HG02938 (cell line): ENCODE measurements around the gene SLC4A5.
"Not testable (repeated sequence)": the region's sequence is repeated elsewhere in the genome, so short reads cannot be mapped to it uniquely, and the experiment has no call there.

Experiments used
- ATAC-seq: cut with Tn5 transposase; IDR thresholded peaks from one replicate; pipeline ENCODE4 v1.9.1; 2021; ENCODE audit warnings: mild to moderate bottlenecking, moderate library complexity; ENCODE audit not compliant: unreplicated experiment

SLC4A5 gene

DNA sequence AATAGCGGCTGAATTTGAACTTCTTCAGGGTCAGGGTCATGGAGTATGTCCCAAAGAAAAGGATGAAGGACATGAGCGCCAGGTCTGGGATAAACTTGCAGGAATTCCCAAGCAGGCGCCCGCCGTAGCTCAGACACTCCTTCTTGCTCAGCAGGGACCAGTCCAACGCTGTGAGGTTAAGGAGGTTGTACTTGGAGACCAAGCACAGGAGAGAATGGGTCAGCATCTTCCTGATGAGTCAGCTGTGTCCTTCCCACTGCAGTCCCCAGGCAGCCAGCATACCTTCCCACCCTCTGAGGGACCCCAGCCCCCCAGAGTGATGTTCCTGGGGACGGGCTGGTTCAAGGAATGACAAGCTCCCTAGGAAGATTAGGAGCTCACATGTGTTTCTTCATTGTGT, 103.9 kb downstream of the SLC4A5 start:
- ATAC-seq = no peak

DNA sequence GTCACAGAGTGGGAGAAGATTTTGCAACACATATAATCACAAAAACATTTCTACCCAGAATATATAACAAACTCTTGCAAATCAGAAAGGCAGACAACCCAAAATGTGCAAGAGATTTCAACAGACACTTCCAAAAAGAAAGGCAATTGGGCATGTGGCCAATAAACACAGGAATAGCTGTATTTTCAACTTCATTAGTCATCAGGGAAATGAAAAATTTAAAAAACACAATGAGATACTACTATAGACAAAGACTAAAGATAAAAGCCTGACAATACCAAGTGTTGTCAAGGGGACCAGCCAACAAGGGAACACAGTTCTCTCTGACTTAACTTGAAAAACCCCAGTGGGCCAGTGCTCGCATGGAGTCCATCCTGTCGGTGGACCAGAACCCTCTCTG, 104.3 kb downstream of the SLC4A5 start:
- no peak for ATAC-seq

DNA sequence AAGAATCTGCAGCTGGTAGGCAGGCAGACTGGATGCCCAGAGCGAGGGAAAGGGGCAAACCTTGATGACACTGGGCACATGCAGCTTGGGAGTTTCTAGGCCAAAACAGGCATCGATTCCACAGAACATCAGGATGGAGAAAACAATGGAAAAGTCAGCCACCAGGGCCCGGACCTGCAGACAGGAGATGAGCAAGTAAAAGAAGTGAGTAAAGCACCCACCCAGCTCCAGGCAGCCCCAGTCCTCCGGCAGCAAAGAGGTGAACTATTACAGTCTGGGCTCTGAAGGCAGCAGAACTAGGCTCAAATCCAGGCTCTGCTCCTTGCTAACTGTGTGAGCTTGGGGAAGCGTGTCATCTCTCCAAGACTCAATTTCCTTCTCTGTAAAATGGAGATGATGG, 108.2 kb downstream of the SLC4A5 start:
- no peak for ATAC-seq

DNA sequence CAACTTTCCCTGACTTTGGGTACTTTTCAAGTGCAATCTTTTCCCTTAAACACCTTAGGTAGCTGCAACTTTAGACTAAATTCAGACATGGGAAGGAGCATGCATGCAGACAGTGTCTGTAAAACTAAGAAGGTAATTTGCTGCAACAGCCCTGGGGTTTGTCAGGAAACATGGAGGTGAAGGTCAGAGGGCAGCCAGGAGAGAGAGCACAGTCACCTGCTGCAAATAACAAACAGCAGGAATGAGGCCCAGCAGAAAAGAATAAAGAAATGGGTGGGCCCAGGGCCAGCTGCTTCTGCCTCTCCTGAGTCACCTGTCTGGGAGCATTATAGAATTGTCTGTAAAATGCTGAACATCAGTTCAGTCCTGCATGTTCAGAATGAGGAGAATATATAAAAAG, 109.6 kb downstream of the SLC4A5 start:
- ATAC-seq = no peak

DNA sequence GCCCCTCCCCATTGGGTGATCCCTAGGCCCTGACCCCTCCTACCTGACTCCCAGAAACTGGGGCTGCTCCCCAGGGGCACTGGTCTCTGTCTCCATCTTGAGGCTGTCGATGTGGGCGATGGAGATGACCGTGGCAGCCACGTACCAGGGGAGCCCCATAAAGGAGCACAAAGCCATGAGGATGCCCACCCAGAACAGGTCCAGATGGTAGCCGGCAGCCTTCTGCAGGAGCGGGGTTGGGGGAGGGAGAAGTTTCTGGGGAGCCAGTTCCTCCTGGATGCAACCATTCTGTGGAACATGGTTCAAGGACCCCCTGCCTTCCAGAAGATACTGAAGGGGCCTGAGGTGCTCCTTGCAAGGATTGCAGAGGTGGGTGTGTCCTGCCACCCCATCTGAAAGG, 110.8 kb downstream of the SLC4A5 start:
- no peak for ATAC-seq

DNA sequence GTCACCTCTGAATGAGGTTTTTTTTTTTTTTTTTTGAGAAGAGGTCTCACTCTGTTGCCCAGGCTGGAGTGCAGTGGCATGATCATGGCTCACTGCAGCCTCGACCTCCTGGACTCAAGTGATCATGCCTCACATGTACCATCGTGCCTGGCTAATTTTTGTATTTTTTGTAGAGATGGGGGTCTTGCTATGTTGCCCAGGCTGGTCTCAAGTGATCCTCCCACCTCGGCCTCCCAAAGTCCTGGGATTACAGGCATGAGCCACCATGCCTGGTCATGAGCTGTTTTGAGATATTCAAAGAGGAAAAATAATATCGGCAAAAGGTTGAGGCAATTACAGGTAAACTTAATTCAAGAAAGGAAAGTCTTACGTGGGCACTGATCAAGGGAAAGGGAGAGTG, 113.4 kb downstream of the SLC4A5 start:
- not testable (repeated sequence) for ATAC-seq

DNA sequence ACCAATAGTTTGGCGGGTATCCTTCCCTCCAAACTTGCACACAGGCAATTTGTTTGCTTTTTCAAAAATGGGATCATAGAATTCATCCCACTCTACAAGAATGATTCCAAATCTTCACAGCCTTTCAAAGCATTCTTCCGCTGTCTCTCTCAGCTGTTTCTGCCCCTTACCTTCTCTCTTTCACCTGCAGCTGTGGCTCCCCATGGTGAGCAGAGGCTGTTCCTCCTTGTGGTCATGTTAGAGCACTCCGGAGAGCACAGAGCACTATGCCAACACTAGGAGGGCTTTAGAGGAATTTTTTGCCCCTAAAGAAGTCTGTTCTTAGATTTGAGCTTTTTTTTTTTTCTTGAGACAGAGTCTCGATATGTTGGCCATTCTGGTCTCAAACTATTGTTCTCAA, 114.4 kb downstream of the SLC4A5 start:
- no peak for ATAC-seq

DNA sequence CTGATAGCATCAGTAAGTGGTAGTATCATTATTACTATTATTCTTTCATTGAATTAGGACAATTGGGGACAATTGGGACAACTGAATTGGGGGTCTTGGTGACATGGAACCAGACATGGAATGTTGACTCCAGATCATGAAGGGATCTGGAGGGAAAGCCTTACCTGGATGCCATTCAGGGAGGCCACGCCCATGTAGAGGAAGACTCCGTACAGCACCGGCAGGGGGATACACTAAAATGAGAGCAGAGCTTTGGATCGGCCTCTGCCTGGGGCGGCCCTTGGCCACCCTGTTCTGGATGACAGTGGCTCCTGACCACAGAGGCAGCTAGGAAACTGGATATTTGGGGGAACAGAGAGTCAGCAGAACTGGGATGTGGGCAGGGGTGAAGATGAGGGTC, 115.6 kb downstream of the SLC4A5 start:
- ATAC-seq = no peak

DNA sequence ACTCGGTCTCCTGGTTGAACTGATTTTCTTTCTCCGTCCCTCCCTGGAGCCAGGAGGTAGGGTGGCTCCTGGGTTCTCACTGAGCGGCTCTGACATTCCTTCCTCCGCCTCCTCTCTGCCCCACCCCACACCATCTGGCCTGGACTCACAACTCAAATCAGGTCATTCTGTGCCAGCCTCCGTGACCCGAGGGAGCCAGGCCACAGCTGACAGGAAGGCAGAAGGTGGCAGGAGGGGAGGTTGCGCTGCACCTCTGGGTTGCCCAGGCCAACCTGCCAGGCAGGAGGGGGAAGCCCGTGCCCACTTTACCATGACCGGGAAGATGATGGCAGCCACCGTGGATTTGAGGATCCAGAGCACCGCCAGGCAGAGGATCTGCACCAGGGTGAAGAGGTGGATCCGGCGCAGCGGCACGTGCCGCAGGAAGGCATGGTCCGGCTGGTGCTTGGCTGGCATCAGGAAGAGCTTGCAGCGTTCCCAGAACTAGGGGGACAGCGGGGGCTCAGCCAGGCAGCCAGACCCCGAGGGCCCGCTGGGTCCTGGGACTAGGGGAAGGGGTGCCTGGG, 116.5 kb downstream of the SLC4A5 start:
- no peak for ATAC-seq

DNA sequence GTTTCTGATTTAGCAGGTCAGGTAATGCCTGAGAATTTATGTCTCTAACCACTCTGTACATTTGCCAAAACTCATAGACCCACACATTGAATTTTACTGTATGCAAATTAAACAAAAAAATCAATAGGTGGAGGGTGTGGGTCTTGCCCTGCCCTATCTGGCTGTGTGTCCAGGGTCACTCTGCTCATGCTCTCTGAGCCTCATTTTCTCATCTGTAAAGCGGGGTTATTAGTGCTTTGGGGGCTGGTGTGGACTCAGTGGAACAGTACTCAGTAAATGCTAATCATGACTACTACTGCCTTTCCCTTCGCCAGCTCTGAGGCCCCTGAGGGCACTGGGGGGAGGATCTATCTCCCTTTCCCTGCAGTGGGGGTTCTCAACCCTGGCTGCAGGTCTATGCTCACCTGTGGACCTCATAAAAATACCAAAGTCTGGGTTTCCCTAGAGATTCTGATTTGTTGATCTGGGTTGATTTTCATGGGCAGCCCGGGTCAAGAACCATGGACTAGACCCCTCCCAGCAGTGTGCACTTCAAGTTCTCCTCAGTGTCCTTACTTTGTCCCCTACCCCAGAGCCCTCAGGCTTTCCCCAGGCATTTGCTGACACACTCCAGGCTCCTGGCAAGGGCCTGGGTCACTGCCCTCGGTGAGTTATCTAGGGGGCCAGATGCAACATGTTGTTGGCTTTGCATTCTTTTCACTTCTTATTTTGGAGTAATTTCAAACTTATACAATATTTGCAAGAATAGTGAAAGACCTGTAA, 117.3 kb downstream of the SLC4A5 start:
- ATAC-seq = no peak

DNA sequence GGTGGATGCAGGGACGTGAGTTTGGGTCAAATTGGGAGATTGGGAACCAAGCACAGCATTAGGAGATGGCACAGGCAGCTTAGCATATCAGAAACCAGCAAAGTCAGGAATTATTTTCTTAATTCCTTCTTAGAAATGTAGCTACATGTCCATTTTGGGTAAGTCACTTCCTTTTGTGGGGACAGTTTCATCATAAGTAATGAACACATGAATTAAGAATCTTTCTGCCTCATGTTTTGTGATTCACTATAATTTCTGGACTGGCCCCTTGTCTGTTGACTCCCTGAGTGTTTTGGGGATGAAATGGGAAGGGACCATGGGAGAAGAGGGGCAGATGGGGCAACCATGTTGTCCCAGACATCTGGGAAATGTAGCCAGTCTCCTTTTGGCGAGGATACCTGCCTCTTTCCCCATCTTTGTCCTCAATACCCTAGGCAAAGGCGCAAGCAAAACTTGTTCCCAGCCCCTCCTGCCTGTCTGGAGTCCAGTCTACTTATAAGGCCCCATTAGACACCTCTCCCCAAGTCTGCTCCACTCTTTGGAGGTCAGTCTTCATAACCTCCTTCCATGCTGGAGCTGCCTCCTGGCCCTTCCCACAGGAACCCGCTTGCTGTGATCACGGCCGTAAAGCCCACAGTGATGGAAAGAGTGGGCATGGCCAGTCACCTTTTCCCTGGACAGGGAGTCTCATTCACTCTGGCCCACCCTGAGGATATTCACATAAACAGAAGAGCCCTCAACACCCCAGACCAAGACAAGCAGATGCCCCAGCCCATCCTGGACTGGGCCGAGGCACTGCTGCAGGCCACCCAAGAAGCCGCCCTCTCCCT, 119.1 kb downstream of the SLC4A5 start:
- ATAC-seq = no peak

DNA sequence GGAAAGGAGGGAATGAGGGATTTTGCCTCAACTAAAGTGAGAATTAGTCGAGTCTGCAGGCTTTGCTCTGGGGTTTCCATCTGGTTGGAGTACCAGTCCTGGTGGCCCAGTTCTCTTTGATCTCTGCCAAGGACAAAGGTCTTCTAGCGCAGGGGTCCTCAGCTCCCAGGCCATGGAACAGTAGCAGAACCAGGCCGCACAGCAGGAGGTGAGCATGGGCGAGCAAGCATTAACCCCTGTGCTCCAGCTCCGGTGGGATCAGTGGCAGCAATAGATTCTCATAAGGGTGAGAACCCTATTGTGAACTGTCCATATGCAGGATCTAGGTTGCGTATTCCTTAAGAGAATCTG, 120.9 kb downstream of the SLC4A5 start:
- no peak for ATAC-seq

DNA sequence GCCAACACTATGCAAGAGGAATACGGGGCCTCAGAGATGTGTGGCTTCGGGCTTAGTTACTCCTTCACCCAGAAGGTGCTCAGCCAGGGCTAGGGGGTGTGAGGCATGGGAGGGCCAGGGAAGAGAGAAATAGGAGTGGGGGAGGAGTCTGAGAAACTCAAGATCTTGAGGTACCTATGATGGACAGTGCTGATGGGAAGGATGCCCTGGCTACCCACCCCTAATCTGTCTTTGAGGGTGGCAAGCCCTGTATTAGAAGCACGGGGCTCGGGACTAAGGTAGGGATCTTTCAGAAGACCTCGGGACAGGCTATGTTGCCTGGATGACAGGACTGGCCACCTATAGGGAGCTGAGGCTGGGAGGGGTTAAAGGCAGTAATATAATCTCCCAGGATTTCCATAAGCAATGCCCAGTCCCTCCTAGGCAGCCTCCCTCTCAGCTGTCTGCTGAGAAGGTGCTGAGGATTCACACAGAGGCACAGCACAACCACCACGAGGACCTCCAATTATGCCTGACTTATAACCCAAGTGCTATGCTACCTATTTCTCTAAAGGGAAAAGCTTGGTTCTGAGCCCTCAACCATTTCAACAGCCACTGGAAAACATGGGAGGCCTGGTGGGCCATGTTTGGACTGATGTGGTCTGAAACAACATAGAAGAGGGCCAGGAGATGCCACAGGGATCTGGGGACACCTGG, 121.5 kb downstream of the SLC4A5 start:
- ATAC-seq = no peak

DNA sequence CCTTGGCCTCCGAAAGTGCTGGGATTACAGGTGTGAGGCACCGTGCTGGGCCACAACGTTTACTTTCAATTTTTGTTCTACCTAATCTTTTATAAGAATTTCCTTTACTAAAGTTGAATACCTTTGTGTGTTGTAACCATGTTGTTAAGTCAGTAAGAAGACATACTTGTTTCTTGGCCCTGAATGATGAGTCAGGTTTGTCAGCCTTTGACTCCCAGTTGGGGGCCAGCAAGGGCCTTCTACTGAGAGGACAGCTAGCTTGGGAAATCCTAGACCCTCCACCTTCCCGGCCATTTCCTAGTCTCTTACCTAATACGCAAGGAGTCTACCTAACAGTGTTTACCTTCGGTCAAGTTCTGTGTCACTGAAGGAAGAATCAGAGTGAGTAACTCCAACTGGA, 122.1 kb downstream of the SLC4A5 start:
- no peak for ATAC-seq

DNA sequence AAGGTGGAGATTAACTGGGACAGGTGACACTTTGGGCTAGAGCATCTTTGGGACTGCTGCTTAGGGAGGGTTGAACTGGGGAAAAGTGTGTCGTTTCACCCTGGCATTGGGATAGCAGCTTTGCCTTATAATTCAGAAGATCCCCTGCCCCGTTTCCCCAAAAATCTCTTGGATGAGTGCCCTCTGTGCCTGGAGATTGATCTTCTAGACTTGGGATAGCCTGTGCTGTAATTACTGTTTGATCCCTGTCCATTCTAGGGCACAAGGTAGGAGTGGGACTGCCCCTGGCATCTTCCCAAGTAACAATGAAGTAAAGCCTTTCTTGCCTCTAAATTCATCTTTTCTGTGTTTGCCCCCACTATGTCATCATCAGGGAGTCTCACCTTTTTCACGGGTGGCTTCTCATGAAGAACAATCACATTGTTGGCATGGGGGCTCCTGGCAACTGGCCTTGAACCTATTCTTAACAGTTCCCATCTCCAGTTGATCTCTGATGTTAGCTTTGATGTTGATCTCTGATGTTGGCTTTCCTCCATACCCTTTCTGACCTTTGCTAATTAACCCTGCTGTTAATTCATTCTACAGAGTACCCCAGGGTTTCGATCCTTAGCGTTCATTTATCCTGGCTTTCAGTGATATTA, 123.2 kb downstream of the SLC4A5 start:
- no peak for ATAC-seq

DNA sequence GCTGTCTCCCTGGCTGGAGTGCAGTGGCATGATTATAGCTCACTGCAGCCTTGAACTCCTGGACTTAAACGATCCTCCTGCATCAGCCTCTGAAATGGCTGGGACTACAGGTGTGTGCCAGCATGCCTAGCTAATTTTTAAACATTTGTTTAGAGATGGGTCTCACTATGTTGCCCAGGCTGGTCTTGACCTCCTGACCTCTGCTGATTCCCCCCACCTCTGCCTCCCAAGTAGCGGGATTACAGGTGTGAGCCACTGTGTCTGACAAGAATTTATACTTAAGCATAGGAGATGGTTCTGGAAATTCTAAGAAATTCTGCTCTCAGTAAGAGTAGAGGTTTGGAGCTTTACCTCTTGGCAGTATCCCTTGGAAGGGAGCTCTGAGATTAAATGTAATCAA, 126.6 kb downstream of the SLC4A5 start:
- no peak for ATAC-seq

DNA sequence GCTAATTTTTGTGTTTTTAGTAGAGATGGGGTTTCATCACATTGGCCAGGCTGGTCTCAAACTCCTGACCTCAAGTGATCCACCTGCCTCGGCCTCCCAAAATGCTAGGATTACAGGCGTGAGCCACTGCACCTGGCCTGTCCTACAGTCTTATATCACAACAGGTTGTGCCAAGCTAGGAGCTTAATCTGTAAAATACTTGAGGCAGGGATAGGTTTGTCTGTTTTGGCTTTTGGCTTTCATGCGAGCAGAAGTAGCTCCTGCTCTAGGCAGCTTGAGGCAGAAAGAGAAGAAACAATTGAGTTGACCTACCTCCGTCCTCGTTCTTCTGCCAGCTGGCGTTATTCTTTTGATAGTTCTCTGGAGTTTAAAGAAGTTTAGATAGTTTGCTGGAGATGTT, 127.4 kb downstream of the SLC4A5 start:
- ATAC-seq = not testable (repeated sequence)

DNA sequence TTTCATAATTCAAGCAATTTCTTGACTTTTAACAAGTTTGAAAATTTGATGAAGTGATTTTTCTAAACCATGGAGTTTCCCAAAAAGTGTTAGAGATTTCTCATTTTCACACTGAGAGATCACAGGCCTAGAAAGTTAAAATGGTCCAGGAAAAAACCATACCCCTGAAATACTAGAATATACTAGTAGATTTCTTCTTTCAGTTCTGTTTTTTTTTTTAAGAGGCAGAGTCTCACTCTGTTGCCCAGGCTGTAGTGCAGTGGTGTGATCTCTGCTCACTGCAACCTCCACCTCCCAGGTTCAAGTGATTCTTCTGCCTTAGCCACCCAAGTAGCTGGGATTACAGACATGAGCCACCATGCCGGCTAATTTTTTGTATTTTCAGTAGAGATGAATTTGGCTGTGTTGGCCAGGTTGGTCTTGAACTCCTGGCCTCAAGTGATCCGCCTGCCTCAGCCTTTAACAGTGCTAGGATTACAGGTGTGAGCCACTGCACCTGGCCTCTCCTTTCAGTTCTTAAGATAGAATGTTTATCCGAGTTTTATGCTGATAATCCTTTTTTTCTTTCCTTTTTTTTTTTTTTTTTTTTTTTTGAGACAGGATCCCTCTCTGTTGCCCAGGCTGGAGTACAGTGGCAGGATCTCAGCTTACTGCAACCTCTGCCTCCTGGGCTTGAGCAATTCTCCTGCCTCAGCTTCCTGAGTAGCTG, 130.4 kb downstream of the SLC4A5 start:
- ATAC-seq = no peak

DNA sequence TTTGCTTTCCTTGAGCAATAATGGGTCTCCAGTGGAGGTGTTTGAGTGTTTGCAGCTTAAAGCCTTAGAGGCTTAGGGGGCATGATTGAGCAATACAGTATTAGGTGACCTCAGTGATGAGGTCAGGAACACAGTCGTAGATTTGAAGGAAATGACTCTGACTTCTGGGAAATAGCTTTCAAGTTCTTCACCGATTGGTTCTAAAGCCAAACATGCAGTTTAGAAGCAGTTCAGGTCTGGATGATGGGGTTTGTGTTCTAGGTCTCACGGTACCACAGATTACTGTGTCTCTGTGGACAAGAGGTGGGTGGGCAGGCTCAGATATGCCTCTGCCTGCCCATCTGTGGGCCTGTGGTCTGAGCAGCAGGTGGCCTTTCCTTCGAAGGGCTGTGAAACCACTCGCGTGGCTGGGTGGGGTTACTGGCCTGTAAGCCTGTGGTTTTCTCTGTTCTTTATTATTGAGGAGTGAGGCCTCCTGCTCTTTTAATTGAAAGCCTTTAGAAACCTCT, 137.0 kb downstream of the SLC4A5 start:
- peak; percentile 53 for ATAC-seq

DNA sequence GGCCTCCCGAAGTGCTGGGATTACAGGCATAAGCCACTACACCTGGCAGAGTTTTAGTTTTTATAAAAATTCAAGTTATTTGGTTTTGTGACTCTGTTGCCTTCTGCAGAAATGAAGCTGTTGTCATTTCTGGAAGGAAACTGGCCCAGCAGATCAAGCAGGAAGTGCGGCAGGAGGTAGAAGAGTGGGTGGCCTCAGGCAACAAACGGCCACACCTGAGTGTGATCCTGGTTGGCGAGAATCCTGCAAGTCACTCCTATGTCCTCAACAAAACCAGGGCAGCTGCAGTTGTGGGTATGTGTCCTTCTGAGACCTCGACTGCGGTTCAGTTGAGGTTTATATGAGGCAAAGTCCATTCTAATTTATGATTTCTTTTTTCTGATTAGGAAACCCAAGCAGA, 137.6 kb downstream of the SLC4A5 start:
- ATAC-seq = peak; percentile 22
